SH-SY5Y (cell line): ENCODE results near the gene SNCA.

ENCODE experiments used
- GATA2 ChIP-seq: IDR thresholded peaks from 2 replicates; pipeline ENCODE4 v1.6.1; 2011; ENCODE audit warnings: mild to moderate bottlenecking, low read depth, low read length
- GATA3 ChIP-seq: IDR thresholded peaks from 2 replicates; pipeline ENCODE4 v1.6.1; 2011; ENCODE audit warnings: low read depth, mild to moderate bottlenecking, low read length, moderate library complexity

SNCA gene

GRCh38 chr4:89799071-89799470 lies 37.9 kb downstream of the SNCA start:
- TF ChIP-seq GATA2 (no peak), GATA3 (no peak)

GRCh38 chr4:89797117-89797516 lies 39.8 kb downstream of the SNCA start:
- TF ChIP-seq GATA3 (no peak), GATA2 (no peak)

GRCh38 chr4:89788206-89789072 lies 48.5 kb downstream of the SNCA start:
- TF ChIP-seq GATA2 (no peak), GATA3 (no peak)

GRCh38 chr4:89784686-89785231 lies 52.2 kb downstream of the SNCA start:
- no peak for TF ChIP-seq GATA3
- TF ChIP-seq GATA2, result no peak

GRCh38 chr4:89781321-89781720 lies 55.6 kb downstream of the SNCA start:
- TF ChIP-seq GATA3 (no peak), GATA2 (no peak)

- TF ChIP-seq GATA3, result no peak
- no peak for TF ChIP-seq GATA2
Measured at GRCh38 chr4:89773805-89774204, 63.2 kb downstream of the SNCA start.

GRCh38 chr4:89769856-89770255 lies 67.1 kb downstream of the SNCA start:
- no peak for TF ChIP-seq GATA3
- TF ChIP-seq GATA2, result no peak

- TF ChIP-seq GATA3 (no peak), GATA2 (no peak)
Measured at GRCh38 chr4:89767924-89768323, 69.0 kb downstream of the SNCA start.

GRCh38 chr4:89765966-89766365 lies 71.0 kb downstream of the SNCA start:
- TF ChIP-seq GATA2 (no peak), GATA3 (no peak)

GRCh38 chr4:89765528-89765927 lies 71.4 kb downstream of the SNCA start:
- TF ChIP-seq GATA2, result no peak
- no peak for TF ChIP-seq GATA3

- TF ChIP-seq GATA2 (no peak), GATA3 (no peak)
Measured at GRCh38 chr4:89762311-89762710, 74.7 kb downstream of the SNCA start.

- TF ChIP-seq GATA3 (no peak), GATA2 (no peak)
Measured at GRCh38 chr4:89759426-89759825, 77.5 kb downstream of the SNCA start.

GRCh38 chr4:89757154-89757719 lies 79.7 kb downstream of the SNCA start:
- TF ChIP-seq GATA2 (peak; percentile 67), GATA3 (no peak; the same call in 1 of the 2 replicates)

- TF ChIP-seq GATA2 (no peak), GATA3 (no peak)
Measured at GRCh38 chr4:89755220-89755619, 81.7 kb downstream of the SNCA start.

- no peak for TF ChIP-seq GATA2
- no peak for TF ChIP-seq GATA3
Measured at GRCh38 chr4:89754531-89754930, 82.4 kb downstream of the SNCA start.

GRCh38 chr4:89753601-89754066 lies 83.3 kb downstream of the SNCA start:
- TF ChIP-seq GATA2 (0 out of 2 replicates have a peak, but pooled peaks have one; percentile 2), GATA3 (no peak)
